ENCODE results near the gene PHOX2A. TPM values are rescaled to one million over a fixed set of nuclear protein-coding genes. Genes with fewer than 3 reads are reported as not detected.

Gene PHOX2A
- total and polyA plus RNA-seq, 2 donors: 0.05 to 0.11 TPM

DNA sequence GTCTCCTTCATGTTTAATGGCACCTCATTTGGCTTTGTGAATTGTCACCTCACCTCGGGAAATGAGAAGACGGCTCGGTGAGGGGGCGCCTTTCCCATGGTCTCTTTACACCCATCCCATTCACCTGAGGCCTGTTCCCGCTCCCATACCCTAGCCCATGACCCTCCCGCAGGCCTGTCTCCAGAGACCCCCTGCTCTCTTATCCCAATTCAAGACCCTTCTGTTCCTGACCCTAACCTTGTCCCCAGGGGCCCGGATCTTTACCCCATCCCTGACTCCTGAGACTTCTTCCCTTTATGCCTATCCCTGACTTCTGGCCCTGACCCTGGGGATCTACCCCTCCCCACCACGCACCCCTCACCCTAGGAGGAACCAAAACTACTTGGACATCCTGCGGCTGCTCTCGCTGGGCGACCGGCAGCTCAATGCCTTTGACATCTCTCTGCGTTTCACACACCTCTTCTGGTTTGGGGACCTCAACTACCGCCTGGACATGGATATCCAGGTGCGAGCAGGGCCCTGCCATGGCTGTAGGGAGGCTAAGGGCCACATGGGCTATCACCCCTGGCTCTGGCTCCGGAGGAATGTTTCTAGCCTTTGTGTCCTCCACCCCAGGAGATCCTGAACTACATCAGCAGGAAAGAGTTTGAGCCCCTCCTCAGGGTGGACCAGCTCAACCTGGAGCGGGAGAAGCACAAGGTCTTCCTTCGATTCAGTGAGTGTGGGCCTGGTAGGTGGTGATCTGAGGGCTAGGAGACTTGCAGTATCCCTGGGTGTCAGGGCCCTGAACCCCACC is 11.5 kb downstream of the PHOX2A start:
- no peak overlapping the region for H3K27ac ChIP-seq (ENCODE audit: low read depth in 1 of 2, low read length in 1 of 2)
- no peak for DNase-seq (ENCODE audit: low read depth in 6 of 9, low spot score in 9 of 9)
- 99% methylated on average over 18 of the region's 18 CpGs for WGBS

GRCh38 chr11:72231396-72232259 is 12.3 kb downstream of the PHOX2A start:
- H3K9me3 ChIP-seq (ENCODE audit: control insufficient read depth in 2 of 2, insufficient read depth in 1 of 2, low read length in 1 of 2): no peaks in the 10 kb centered on the region
- no peak overlapping the region for H3K4me3 ChIP-seq (ENCODE audit: low read length in 2 of 2)
- no peaks in the 10 kb centered on the region for H3K27me3 ChIP-seq (ENCODE audit: control insufficient read depth in 2 of 2, insufficient read depth in 1 of 2, low read length in 1 of 2)
- 97% methylated on average over 9 of the region's 9 CpGs for WGBS
- no peak overlapping the region for H3K27ac ChIP-seq (ENCODE audit: low read depth in 1 of 2, low read length in 1 of 2)
- no peak for DNase-seq (ENCODE audit: low read depth in 6 of 9, low spot score in 9 of 9)
- H3K36me3 ChIP-seq (ENCODE audit: control insufficient read depth in 2 of 2, insufficient read depth in 2 of 2, low read length in 1 of 2): peaks cover 77 to 84% of the 10 kb centered on the region in 2 donors
- H3K4me1 ChIP-seq (ENCODE audit: control insufficient read depth in 2 of 2, insufficient read depth in 2 of 2, low read length in 2 of 2): peaks cover 4 to 15% of the 10 kb centered on the region in 2 donors

More for the DNA sequence above, 11.5 kb downstream of the PHOX2A start:
- Histone ChIP-seq H3K27me3 (ENCODE audit: control insufficient read depth in 2 of 2, insufficient read depth in 1 of 2, low read length in 1 of 2) (no peaks in the 10 kb centered on the region), H3K4me3 (ENCODE audit: low read length in 2 of 2) (no peak overlapping the region), H3K9me3 (ENCODE audit: control insufficient read depth in 2 of 2, insufficient read depth in 1 of 2, low read length in 1 of 2) (no peaks in the 10 kb centered on the region), H3K36me3 (ENCODE audit: control insufficient read depth in 2 of 2, insufficient read depth in 2 of 2, low read length in 1 of 2) (peaks cover 84 to 91% of the 10 kb centered on the region in 2 donors), H3K4me1 (ENCODE audit: control insufficient read depth in 2 of 2, insufficient read depth in 2 of 2, low read length in 2 of 2) (peaks cover under 1 to 7% of the 10 kb centered on the region in 2 donors)

- Histone ChIP-seq H3K4me1 (ENCODE audit: control insufficient read depth in 2 of 2, insufficient read depth in 2 of 2, low read length in 2 of 2) (peaks cover 4 to 19% of the 10 kb centered on the region in 2 donors), H3K9me3 (ENCODE audit: control insufficient read depth in 2 of 2, insufficient read depth in 1 of 2, low read length in 1 of 2) (no peaks in the 10 kb centered on the region), H3K27me3 (ENCODE audit: control insufficient read depth in 2 of 2, insufficient read depth in 1 of 2, low read length in 1 of 2) (no peaks in the 10 kb centered on the region), H3K4me3 (ENCODE audit: low read length in 2 of 2) (no peak overlapping the region), H3K27ac (ENCODE audit: low read depth in 1 of 2, low read length in 1 of 2) (no peak overlapping the region), H3K36me3 (ENCODE audit: control insufficient read depth in 2 of 2, insufficient read depth in 2 of 2, low read length in 1 of 2) (peaks cover 74 to 76% of the 10 kb centered on the region in 2 donors)
- 97% methylated on average over 18 of the region's 18 CpGs for WGBS
- DNase-seq (ENCODE audit: low read depth in 6 of 9, low spot score in 9 of 9): no peak
These were observed 13.1 kb downstream of the PHOX2A start for GRCh38 chr11:72230764-72231365.

DNA sequence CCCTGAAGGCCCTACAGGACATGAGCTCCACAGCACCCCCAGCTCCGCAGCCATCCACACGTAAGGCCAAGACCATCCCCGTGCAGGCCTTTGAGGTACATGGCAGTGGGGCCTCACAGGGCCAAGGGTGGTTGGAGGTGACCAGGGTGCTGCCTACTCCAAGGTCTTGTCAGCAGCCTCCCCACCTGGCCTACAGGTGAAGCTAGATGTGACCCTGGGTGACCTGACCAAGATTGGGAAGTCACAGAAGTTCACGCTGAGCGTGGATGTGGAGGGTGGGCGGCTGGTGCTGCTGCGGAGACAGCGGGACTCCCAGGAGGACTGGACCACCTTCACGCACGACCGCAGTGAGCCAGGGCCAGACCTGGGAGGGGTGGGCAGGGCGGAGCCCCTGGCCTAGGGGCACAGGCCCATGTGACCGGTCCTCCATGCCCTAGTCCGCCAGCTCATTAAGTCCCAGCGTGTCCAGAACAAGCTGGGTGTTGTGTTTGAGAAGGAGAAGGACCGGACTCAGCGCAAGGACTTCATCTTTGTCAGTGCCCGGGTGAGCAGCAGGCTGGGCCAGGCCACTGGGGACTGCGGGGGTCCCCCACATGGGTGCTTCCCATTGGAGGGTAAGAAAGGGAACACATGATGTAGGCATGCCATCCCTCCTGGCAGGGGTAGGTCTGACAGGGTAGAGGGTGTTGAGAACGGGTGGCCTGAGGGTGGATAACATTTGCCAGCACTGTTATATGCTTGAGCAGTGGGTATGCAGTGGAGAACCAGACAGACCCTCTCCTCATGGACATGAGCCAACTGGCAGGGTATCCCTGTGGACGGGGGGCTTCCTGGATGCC is 13.8 kb downstream of the PHOX2A start:
- peaks cover 8 to 26% of the 10 kb centered on the region in 2 donors for H3K4me1 ChIP-seq (ENCODE audit: control insufficient read depth in 2 of 2, insufficient read depth in 2 of 2, low read length in 2 of 2)
- H3K4me3 ChIP-seq (ENCODE audit: low read length in 2 of 2): no peak overlapping the region
- whole genome bisulfite sequencing: 98% methylated on average over 21 of the region's 21 CpGs
- H3K9me3 ChIP-seq (ENCODE audit: control insufficient read depth in 2 of 2, insufficient read depth in 1 of 2, low read length in 1 of 2): no peaks in the 10 kb centered on the region
- H3K27ac ChIP-seq (ENCODE audit: low read depth in 1 of 2, low read length in 1 of 2): no peak overlapping the region
- DNase-seq (ENCODE audit: low read depth in 6 of 9, low spot score in 9 of 9): no peak
- H3K36me3 ChIP-seq (ENCODE audit: control insufficient read depth in 2 of 2, insufficient read depth in 2 of 2, low read length in 1 of 2): peaks cover 66 to 69% of the 10 kb centered on the region in 2 donors
- no peaks in the 10 kb centered on the region for H3K27me3 ChIP-seq (ENCODE audit: control insufficient read depth in 2 of 2, insufficient read depth in 1 of 2, low read length in 1 of 2)

- H3K36me3 ChIP-seq (ENCODE audit: control insufficient read depth in 2 of 2, insufficient read depth in 2 of 2, low read length in 1 of 2): peaks cover 63 to 66% of the 10 kb centered on the region in 2 donors
- no peak overlapping the region for H3K27ac ChIP-seq (ENCODE audit: low read depth in 1 of 2, low read length in 1 of 2)
- WGBS: 99% methylated on average over 8 of the region's 8 CpGs
- DNase-seq (ENCODE audit: low read depth in 6 of 9, low spot score in 9 of 9): no peak
- no peaks in the 10 kb centered on the region for H3K9me3 ChIP-seq (ENCODE audit: control insufficient read depth in 2 of 2, insufficient read depth in 1 of 2, low read length in 1 of 2)
- no peaks in the 10 kb centered on the region for H3K27me3 ChIP-seq (ENCODE audit: control insufficient read depth in 2 of 2, insufficient read depth in 1 of 2, low read length in 1 of 2)
- no peak overlapping the region for H3K4me3 ChIP-seq (ENCODE audit: low read length in 2 of 2)
- peaks cover 8 to 27% of the 10 kb centered on the region in 2 donors for H3K4me1 ChIP-seq (ENCODE audit: control insufficient read depth in 2 of 2, insufficient read depth in 2 of 2, low read length in 2 of 2)
These were observed 14.5 kb downstream of the PHOX2A start for GRCh38 chr11:72229336-72229924.

DNA sequence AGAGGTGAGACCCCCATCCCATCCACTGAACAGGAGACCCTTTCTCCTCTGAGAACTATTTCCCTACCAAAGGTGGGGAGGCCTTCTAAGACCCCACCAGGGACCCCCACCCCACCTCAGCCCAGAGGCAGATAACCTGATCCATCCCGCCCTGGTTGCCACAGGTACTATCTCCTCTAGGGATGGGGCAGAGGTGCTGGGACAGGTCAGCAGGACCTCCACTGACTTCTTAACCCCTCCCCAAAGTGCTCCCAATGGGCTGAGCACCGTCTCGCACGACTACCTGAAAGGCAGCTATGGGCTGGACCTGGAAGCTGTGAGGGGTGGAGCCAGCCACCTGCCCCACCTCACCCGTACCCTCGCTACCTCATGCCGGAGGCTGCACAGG is 15.1 kb downstream of the PHOX2A start:
- Histone ChIP-seq H3K27ac (ENCODE audit: low read depth in 1 of 2, low read length in 1 of 2) (no peak overlapping the region), H3K4me3 (ENCODE audit: low read length in 2 of 2) (no peak overlapping the region), H3K36me3 (ENCODE audit: control insufficient read depth in 2 of 2, insufficient read depth in 2 of 2, low read length in 1 of 2) (peaks cover 58 to 60% of the 10 kb centered on the region in 2 donors), H3K27me3 (ENCODE audit: control insufficient read depth in 2 of 2, insufficient read depth in 1 of 2, low read length in 1 of 2) (no peaks in the 10 kb centered on the region), H3K4me1 (ENCODE audit: control insufficient read depth in 2 of 2, insufficient read depth in 2 of 2, low read length in 2 of 2) (peaks cover 8 to 31% of the 10 kb centered on the region in 2 donors), H3K9me3 (ENCODE audit: control insufficient read depth in 2 of 2, insufficient read depth in 1 of 2, low read length in 1 of 2) (no peaks in the 10 kb centered on the region)
- DNase-seq (ENCODE audit: low read depth in 6 of 9, low spot score in 9 of 9): no peak
- 97% methylated on average over 7 of the region's 7 CpGs for WGBS

DNA sequence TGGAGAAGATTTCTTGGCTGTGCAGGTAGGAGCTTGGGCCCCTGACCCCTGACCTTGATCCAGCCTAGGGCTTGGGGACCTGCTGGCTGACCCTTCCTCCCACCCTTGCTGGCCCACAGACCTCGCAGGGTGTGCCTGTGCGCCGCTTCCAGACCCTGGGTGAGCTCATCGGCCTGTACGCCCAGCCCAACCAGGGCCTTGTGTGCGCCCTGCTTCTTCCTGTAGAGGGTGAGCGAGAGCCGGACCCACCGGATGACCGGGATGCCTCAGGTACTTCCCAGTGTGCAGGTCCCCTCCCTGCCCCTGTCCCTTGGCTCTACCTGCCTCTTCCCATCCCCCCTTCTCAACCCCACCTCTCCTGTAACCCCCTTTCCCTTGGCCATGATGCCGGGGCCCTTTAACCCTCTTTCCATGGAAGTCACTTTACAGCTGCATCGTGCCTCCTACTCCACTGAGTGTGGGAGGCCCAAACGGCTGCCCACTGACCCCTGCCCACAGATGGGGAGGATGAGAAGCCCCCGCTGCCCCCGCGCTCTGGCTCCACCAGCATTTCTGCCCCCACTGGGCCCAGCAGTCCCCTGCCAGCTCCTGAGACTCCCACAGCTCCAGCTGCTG is 15.6 kb downstream of the PHOX2A start:
- 95% methylated on average over 16 of the region's 16 CpGs for WGBS
- Histone ChIP-seq H3K4me3 (ENCODE audit: low read length in 2 of 2) (no peak overlapping the region), H3K27me3 (ENCODE audit: control insufficient read depth in 2 of 2, insufficient read depth in 1 of 2, low read length in 1 of 2) (no peaks in the 10 kb centered on the region), H3K36me3 (ENCODE audit: control insufficient read depth in 2 of 2, insufficient read depth in 2 of 2, low read length in 1 of 2) (peaks cover 53 to 55% of the 10 kb centered on the region in 2 donors), H3K4me1 (ENCODE audit: control insufficient read depth in 2 of 2, insufficient read depth in 2 of 2, low read length in 2 of 2) (peaks cover 8 to 31% of the 10 kb centered on the region in 2 donors), H3K9me3 (ENCODE audit: control insufficient read depth in 2 of 2, insufficient read depth in 1 of 2, low read length in 1 of 2) (no peaks in the 10 kb centered on the region), H3K27ac (ENCODE audit: low read depth in 1 of 2, low read length in 1 of 2) (no peak overlapping the region)
- no peak for DNase-seq (ENCODE audit: low read depth in 6 of 9, low spot score in 9 of 9)
